Retinal pigment epithelial cell (primary cell): Measurements from ENCODE around the gene GNB1.
A peak's percentile ranks its signal among the peaks of the same experiment; 100 is the strongest.

ENCODE experiments used
- DNase-seq: peaks from one replicate; pipeline ENCODE4 v3.0.0-alpha.2; 2010; ENCODE audit warnings: low read depth
- H3K4me3 ChIP-seq: 2 replicates; pipeline ENCODE4 v1.5.1; 2011; ENCODE audit warnings: mild to moderate bottlenecking, low read length, control low read depth, moderate library complexity
- CTCF ChIP-seq: conservative IDR thresholded peaks from 2 replicates; pipeline ENCODE4 v1.5.1; 2011; ENCODE audit warnings: low read depth, low read length, control low read depth, inconsistent platforms

GNB1 gene

GRCh38 chr1:1778663-1779319 lies 112.1 kb downstream of the GNB1 start:
- DNase-seq: no peak
- TF ChIP-seq CTCF: peak; percentile 18
- peak overlapping the region; percentile 35 for H3K4me3 ChIP-seq

- no peak for TF ChIP-seq CTCF
- peak within 1 kb of the TSS; percentile 71 for H3K4me3 ChIP-seq
- DNase-seq: no peak
Measured at GRCh38 chr1:1777950-1778662, 112.8 kb downstream of the GNB1 start, which contains the start of gene NADK. TSS of gene NADK (minus strand) at chr1:1778470. CDS start at chr1:1765406, 13,064 bp downstream.

GRCh38 chr1:1777583-1777899 lies 113.3 kb downstream of the GNB1 start:
- no peak for DNase-seq
- H3K4me3 ChIP-seq: peak overlapping the region; percentile 71
- TF ChIP-seq CTCF: no peak

GRCh38 chr1:1776672-1777582 lies 114.0 kb downstream of the GNB1 start:
- TF ChIP-seq CTCF: no peak
- DNase-seq: no peak
- peak overlapping the region; percentile 71 for H3K4me3 ChIP-seq

GRCh38 chr1:1775327-1776226 lies 115.3 kb downstream of the GNB1 start:
- TF ChIP-seq CTCF: no peak
- H3K4me3 ChIP-seq: no peak overlapping the region
- no peak for DNase-seq

- no peak for TF ChIP-seq CTCF
- no peak overlapping the region for H3K4me3 ChIP-seq
- no peak for DNase-seq
Measured at GRCh38 chr1:1773874-1774273, 117.0 kb downstream of the GNB1 start.
